ENCODE results near the gene SPATA46.

The SPATA46 gene

DNA sequence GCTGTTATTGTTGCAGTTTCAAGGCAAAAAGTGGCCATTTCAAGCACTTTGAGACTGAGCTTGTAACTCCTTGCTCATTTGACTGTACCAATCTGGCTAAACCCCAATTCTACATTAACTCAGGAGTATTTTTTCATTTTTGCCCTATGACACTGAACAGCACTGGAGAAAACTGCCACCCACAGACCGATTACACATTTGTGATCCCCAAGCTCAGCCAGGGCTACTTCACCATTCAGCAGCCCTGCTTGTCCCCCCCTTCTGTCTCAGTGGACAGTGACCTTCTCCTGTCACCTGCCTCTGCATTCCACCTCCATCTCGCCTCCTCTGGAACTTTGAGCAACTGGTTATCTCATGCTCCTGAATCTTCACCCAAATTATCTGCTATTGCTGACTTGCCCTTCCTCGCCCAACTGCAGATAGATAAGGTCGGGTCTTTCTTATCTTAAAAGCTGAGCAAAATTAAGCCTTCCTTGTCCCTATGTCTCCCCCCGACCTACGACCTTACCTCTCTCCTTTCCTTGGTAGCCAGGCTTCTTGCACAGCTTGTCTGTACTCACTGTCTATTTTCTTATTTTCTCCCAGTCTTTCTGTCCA lies 25.3 kb downstream of the SPATA46 start:
- no peak for DNase-seq

DNA sequence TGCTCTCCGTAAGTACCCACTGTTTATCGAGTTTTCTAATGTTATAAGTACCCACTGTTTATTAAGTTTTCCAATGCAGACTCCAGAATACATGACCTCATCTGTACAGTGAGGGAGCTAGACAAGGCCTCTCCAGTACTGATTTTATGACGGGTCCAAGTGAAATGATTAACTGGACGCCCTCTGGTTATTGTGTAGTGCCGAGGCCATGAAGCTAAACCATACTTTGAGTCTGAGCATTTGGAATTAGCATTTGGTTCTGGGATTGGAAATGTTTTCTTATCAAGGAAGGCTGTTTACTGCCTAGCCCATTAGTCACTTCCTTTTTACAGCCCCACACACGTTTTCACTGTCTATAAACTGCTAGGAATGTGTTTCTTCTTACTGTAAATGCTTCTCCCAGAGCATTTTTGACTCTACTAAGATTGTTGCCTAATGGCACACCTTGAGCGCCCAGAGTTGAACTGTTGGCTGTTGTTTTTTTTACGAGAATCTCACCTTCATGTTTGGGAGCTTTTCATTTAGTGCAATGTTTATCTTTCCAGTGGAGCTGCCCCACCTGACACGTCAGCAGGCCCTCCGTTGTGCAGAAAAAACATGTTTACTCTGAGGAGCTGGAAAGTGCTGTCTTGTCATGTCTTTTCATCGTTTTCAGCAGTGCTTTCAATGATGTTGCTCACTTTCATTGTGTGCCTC lies 26.9 kb downstream of the SPATA46 start:
- no peak for DNase-seq

DNA sequence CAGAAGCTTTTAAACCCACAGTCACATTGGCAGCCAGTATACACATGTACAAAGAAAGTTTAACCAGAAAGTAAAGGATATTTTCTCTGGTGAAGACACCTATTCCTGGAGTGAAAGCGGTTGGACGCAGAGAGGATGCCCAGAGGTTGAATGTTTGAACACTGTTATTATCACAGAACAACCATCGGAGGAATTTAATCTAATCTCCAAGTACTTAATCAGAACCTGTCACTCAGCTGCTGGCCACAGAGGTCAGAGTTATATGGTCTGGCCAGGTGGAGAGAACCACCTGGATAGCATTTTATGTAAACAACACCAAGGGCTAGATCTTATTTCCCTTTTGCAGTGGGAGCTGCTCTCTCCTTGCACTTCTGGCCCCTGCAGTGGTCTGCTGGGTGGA lies 29.4 kb downstream of the SPATA46 start:
- no peak for DNase-seq

DNA sequence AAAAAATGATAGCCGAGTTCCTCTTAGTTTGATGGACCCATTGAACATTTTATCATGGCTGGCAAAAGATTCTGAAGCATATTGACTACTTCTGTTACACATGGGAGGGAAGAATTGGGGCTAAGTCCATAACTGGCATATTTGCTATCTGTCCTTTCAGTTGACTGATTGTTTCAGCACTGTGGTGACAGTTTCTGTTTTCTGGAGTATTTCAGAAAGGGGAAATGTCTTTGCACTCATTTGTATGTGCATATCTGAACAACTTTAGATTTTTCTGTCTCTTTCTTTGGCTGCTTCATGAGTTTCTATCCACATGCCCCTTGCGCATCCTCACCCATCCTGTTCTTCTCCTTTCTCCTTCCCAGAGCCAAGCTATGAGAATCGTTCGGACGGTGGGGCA lies 33.2 kb downstream of the SPATA46 start:
- no peak for DNase-seq

DNA sequence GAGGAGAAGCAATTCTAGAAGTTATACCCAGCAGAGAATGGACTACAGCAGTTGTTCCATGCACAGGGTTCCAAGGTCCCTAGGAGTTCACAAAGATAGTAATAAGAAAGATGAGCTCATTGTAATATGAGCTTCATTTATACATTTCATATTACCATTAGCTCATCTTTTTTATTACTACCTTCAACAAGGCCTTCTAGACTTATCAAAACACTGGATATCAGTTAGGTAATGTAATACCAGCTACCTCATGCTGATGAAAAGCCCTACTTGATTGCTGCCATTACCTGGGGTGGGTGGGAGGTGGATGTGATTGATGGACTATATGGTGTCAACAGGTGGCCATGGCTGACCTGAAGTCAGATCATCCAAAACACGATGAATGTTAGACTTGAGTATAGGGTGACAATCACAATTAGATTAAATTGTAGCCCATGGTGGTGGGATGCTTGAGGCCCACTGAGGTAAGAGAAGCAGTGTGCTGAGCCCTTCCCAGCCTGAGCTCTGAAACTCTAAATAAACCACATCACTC lies 34.1 kb downstream of the SPATA46 start:
- no peak for DNase-seq

DNA sequence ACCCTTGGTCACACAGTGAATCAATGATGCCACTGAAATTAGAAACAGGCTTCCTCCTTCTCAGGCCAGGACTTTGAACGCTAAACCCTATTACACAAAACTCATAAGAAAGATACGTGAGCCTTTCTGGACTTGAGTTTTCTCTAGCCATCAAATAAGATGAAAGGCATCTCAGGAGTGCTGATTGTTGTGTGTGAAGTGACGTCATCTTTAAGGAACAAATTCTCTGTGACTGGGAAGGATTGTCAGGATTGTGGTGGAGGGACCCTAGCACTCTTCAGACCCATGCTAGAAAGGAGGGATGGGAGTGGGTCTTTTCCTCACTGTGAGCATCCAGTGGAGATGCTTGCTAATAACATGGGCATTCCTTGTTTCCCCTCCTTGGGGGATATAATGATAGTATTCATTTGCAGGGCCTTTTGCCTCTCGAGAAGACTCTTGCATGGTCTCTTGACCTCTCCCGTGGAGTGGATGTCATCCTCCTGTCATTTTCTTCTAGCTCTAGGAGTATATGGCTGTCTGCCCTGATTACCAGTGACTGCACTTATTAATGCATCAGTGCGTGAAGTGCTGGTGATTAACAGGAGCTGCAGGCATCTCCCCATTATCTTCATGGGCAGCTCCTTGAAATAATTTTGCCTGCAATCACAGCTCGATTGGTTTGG lies 39.9 kb downstream of the SPATA46 start:
- no peak for DNase-seq

DNA sequence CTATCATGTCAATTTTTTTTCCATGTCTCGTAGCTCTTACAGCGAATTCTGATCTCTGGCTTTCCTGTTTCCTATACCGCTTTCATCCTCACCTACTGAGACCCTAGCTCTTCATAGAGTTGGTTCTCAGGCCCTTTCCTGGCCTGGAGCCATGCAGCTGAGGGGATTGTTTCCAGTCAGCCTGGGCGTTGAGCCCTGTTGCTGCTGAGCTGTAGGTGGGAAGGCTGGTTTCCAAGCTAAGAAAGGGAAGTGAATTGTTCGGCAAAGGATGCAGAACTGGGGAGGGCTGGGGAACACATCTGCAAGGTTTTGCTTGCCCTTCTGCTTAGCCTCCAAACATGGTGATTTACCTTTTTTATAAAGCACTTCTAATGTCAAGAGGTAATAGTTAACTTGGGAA lies 41.5 kb downstream of the SPATA46 start:
- DNase-seq, result no peak

DNA sequence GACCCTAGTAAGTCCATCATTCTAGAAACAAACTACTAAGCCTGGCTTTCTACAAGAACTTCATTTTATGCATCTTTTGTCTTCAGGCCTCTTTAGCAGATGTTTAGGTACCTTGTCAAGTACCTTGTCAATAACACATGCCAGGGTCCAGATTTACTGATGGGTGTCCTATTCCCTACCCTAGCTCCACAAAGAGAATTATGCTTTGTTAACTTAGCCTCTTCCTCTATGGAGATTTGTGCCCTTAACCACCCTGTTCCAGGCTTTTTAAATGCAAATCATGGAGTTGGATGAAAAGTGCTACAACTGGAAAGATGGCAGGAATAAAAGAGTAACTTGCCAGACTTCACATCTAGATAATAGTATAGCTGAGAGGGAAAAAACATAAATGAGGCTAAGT lies 42.7 kb downstream of the SPATA46 start:
- no peak for DNase-seq

DNA sequence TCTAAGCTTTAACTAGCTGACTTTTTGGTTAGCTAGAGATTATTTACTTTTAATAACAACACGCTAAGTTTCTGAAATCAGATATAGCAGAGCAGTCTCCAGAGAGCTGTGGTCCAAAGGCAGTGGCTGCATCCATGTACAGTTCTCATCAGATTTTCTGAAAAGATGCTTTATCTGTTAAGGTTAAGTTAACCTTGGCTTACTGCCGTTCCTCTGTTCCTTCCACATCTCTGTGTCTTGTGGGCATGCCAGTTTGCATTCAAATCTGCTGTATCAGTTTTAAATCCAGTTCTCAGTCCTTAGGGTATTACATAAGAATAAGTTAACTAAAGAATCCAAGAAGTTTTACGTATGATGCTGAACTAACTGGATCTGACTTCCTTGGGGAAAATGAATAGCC lies 46.8 kb downstream of the SPATA46 start:
- no peak for DNase-seq

DNA sequence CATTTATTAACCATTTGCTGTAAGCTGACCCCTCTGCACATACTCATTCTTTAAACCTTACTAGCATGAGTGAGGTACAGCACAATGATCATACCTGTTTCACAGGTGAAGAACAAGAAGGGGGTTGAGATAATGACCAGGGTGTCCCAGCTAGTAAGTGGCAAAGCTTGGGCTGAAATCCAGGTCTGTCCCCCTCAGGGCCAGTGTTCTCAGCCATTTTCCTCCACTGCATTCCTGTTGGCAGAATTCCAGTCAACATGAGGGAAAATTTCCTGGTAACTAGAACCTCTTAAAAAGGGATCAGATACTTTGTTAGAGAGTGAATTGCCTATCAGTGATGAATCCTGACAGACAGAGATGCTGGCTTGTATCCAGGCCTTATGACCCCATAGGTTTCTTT lies 48.1 kb downstream of the SPATA46 start:
- no peak for DNase-seq

DNA sequence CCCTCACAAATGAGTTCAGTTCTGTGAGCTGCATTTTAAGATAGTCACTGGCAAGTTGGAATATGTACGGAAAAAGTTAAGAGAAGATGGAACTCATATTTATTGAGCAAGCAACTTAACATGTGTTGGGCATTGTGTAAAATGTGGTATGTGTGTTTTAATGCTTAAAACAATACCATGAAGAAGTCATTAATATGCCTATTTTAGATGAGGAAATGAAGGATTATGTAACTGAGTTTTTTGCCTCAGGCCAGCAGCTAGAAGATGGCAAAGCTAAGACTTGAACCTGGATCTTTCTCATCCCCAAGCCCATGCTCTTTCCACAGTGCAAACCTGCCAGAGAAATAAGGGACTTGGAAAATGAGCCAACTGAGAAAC lies 48.9 kb downstream of the SPATA46 start:
- DNase-seq, result no peak

DNA sequence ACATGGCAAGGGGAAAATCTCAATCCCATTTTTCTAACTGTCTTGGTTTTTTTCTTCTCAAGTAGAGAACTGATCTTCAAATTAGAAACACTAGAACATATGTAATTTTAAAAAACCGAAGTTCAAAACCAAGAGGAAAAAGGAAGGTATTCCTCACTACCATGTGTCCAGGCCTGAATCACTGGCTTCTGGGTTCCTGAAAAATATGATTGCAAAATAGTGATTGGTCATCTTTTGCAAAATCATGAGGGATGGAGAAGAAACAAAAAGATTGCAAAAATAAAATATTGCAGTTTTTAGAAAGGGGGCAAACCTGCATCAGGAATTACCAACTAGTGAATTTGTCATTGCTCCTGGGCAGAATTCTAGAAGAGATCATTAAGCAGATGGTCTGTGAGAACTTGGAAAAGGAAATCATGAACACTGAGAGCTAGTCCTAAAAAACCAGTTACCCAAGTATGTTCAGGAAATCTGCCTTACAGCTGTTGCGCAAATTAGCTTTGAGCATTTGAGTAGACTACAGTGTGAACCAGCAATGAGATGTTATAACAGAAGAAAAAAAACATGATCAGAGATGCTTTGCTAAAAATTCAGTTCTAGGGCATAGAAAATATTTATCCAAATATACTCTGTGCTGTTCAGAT lies 49.4 kb downstream of the SPATA46 start:
- no peak for DNase-seq

DNA sequence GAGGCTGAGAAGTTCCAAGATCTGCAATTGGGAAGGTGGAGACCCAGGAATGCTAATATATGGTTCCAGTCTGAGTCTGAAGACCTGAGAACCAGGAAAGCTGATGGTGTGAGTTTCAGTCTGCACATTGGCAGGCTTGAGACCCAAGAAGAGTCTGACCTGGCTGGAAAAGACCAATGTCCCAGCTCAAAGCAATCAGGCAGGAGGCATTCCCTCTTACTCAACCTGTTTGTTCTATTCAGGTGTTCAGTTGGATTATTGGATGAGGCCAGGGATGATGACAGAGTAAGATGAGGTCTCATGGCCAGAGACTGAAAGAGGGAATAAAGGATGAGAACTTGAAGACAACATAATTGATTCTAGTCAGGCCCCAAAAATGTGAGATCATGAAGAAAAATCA lies 50.1 kb downstream of the SPATA46 start:
- DNase-seq, result no peak

DNA sequence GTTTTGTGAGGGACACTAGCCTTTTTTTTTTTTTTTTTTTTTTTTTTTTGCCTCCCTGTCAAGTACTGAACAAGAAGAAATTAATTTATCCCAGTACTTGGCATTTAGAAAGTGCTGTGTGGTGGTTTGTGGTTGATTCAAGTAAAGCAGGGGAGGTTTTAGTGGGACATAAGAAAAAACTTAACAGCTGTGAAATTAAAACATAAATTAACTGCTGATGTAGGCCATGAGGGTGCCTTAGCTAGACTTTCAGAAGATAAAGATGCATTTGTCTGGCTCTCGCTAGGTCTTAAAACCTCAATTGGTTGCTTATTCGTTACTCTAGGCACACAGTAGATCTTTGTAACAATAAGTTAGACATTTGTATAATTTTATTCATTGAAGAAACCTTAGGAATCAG lies 52.3 kb downstream of the SPATA46 start:
- DNase-seq, result no peak
